H1 (cell line): ENCODE measurements around the gene HOXB6. TPM values are rescaled to one million over a fixed set of nuclear protein-coding genes. Genes with fewer than 3 reads are reported as not detected.
A peak's percentile ranks its signal among the peaks of the same experiment; 100 is the strongest.

Experiments used
- CBX8 ChIP-seq: fragments of 300-800, 300-1000 bp; sonication (generic); IDR thresholded peaks from 2 replicates; pipeline ENCODE4 v1.7.1; 2016; ENCODE audit warnings: low read depth, low read length, borderline replicate concordance
- CTBP2 ChIP-seq: IDR thresholded peaks from 2 replicates; pipeline ENCODE4 v1.7.0; 2011; ENCODE audit warnings: borderline replicate concordance, mild to moderate bottlenecking, moderate library complexity, mixed read lengths, low read length; ENCODE audit not compliant: insufficient read depth, insufficient read length
- E2F6 ChIP-seq: IDR thresholded peaks from 2 replicates; pipeline ENCODE4 v1.6.1; 2012; ENCODE audit warnings: inconsistent platforms
- EP300 ChIP-seq, 2 experiments: IDR thresholded peaks; 1 replicate in 1 of 2; 2 replicates in 1 of 2; pipeline ENCODE4 v1.6.1; 2011 to 2012; ENCODE audit warnings: low read depth in 2 of 2, low read length in 2 of 2, mild to moderate bottlenecking in 2 of 2, borderline replicate concordance in 1 of 2, inconsistent platforms in 1 of 2, moderate library complexity in 1 of 2
- SIX5 ChIP-seq: IDR thresholded peaks from 2 replicates; pipeline ENCODE4 v1.6.1; 2011; ENCODE audit warnings: mild to moderate bottlenecking, low read depth, low read length
- polyA plus RNA-seq, 7 experiments: library from polyadenylated mRNA; depleted of rRNA in 3 of 7; stranded (reverse) in 5 of 7; unstranded in 2 of 7; fragments of >200 nt in 5 of 7; fragments of 200-250 nt in 2 of 7; gene quantifications; 1 replicate in 5 of 7; 2 replicates in 1 of 7; 4 replicates in 1 of 7; pipeline versions ENCODE4 v1.2.1 to v1.2.3, GENCODE V29; 2011 to 2013; ENCODE audit warnings: missing spikeins in 2 of 7, mixed read lengths in 2 of 7
- total RNA-seq: library from RNA; stranded (reverse); fragmentation: NEBNext Ultra II Directional; extraction: Animal tissue kit (Norgen Biotek cat#: 25700); gene quantifications from 2 replicates; pipeline ENCODE4 v1.2.1, GENCODE V29; 2021

Gene HOXB6
- total and polyA plus RNA-seq, 2 of the 8 experiments (the other 6 are each of a cell fraction or from before 2014, with no cell fraction given), result not detected

- TF ChIP-seq EP300 (IDR thresholded peaks at IDR 0.05; ENCODE audit: borderline replicate concordance in 1 of 2, low read depth in 2 of 2, low read length in 2 of 2) (no peak), CTBP2 (peak; percentile 41), SIX5 (no peak), E2F6 (no peak), CBX8 (peak; percentile 83)
These were observed 50.2 kb downstream of the HOXB6 start (continued) for GRCh38 chr17:48554412-48555257.
